Peyer's patch (tissue), 4 donors: ENCODE data around the gene IST1.

ENCODE experiments used
- CTCF ChIP-seq, 6 experiments: fragments of 450-650 bp in 4 of 6; fragments of 200-600 bp in 2 of 6; sonication (generic) in 1 of 6; IDR thresholded peaks; one replicate each; pipeline ENCODE4 v1.5.1; 2017 to 2019; ENCODE audit warnings: antibody characterized with exemption in 6 of 6, mild to moderate bottlenecking in 3 of 6, moderate library complexity in 1 of 6
- POLR2A ChIP-seq, 2 donors: fragments of 450-650 bp; IDR thresholded peaks; one replicate each; pipeline ENCODE4 v1.5.1; 2017; ENCODE audit warnings: antibody characterized with exemption in 2 of 2, mild to moderate bottlenecking in 2 of 2, moderate library complexity in 2 of 2

DNA sequence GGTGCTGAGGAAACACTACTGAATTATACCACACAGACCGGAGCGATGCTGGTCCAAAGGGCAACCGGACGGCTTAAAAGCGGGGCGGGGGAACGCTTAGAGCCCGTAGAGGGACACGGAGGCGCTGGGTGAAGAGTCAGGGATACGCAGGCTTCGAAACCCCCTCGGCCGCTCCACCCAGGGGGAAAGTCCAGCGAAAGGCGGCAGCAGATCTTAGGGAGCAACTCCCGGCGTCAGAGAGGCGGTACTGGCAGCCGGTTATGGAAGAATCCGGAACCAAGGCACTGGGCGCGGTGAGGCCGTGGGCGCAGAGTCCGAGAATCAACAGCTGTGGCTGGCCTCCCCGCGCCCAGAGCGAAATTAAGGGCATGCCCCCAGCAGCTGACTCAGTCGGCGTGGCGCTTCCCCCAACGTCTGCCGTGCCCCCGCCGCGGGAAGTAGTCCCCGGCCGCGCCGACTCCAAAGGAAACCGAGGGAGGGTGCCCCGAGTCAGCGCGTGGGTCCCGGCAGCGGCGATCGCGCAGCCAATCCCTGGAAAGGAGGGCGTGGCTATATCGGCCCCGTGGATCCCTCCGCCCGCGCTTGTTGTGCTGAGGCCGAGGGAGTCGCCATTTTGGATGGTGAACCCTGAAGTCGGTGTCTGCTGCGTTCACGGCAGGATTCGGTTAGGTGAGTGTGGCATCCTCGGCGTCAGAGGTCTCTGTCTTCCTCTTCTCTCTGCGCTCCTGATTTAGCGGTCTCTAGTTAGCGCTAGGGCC, at the start of gene IST1:
- TF ChIP-seq CTCF (IDR thresholded peaks at IDR 0.05), result no peak
- peak; percentile 71 to 84 for TF ChIP-seq POLR2A (IDR thresholded peaks at IDR 0.05)
